GM08714 (cell line): ENCODE measurements around the gene SLC30A4.
A peak's percentile ranks its signal among the peaks of the same experiment; 100 is the strongest.

ENCODE experiments used
- H3K4me3 ChIP-seq: fragments of 200-500 bp; sonication (Bioruptor generic); 2 replicates; pipeline ENCODE4 v1.5.1; 2014; ENCODE audit warnings: mild to moderate bottlenecking, low read length, inconsistent platforms
- ZNF274 ChIP-seq: IDR thresholded peaks from 2 replicates; pipeline ENCODE4 v1.6.1; 2012; ENCODE audit warnings: mild to moderate bottlenecking, low read depth, low read length

Gene SLC30A4

GRCh38 chr15:45522328-45523165 lies at the start of gene SLC30A4:
TSS of gene SLC30A4 (minus strand) at chr15:45522755. CDS start at chr15:45522354, 401 bp downstream.
- peak within 1 kb of the TSS; percentile 58 for H3K4me3 ChIP-seq
- TF ChIP-seq ZNF274 = no peak

GRCh38 chr15:45555934-45556608 lies 33.5 kb upstream of the SLC30A4 start:
- TF ChIP-seq ZNF274 = no peak
- no peak overlapping the region for H3K4me3 ChIP-seq

- no peak for TF ChIP-seq ZNF274
These were observed 29.1 kb upstream of the SLC30A4 start for GRCh38 chr15:45551676-45552075.

GRCh38 chr15:45550436-45550835 lies 27.9 kb upstream of the SLC30A4 start:
- no peak for TF ChIP-seq ZNF274
- no peak overlapping the region for H3K4me3 ChIP-seq

More at GRCh38 chr15:45551676-45552075, 29.1 kb upstream of the SLC30A4 start:
- no peak overlapping the region for H3K4me3 ChIP-seq

- H3K4me3 ChIP-seq = no peak overlapping the region
- TF ChIP-seq ZNF274 = no peak
These were observed 27.1 kb upstream of the SLC30A4 start for GRCh38 chr15:45549541-45550220.

- TF ChIP-seq ZNF274 = no peak
- H3K4me3 ChIP-seq = no peak overlapping the region
These were observed 26.4 kb upstream of the SLC30A4 start for GRCh38 chr15:45548753-45549520.

GRCh38 chr15:45546789-45547188 lies 24.2 kb upstream of the SLC30A4 start:
- H3K4me3 ChIP-seq = no peak overlapping the region

GRCh38 chr15:45544266-45545023 lies 21.9 kb upstream of the SLC30A4 start:
- H3K4me3 ChIP-seq = no peak overlapping the region
- no peak for TF ChIP-seq ZNF274

More at GRCh38 chr15:45546789-45547188, 24.2 kb upstream of the SLC30A4 start:
- no peak for TF ChIP-seq ZNF274

- no peak overlapping the region for H3K4me3 ChIP-seq
- no peak for TF ChIP-seq ZNF274
These were observed 20.5 kb upstream of the SLC30A4 start for GRCh38 chr15:45543051-45543450.

- H3K4me3 ChIP-seq = no peak overlapping the region
- no peak for TF ChIP-seq ZNF274
These were observed 18.0 kb upstream of the SLC30A4 start for GRCh38 chr15:45540531-45540930.

GRCh38 chr15:45539680-45540079 lies 17.1 kb upstream of the SLC30A4 start:
- no peak overlapping the region for H3K4me3 ChIP-seq
- no peak for TF ChIP-seq ZNF274

- no peak overlapping the region for H3K4me3 ChIP-seq
- TF ChIP-seq ZNF274 = no peak
These were observed 14.4 kb upstream of the SLC30A4 start for GRCh38 chr15:45536934-45537333.

- H3K4me3 ChIP-seq = no peak overlapping the region
- TF ChIP-seq ZNF274 = no peak
These were observed 13.0 kb upstream of the SLC30A4 start for GRCh38 chr15:45535486-45536042.
